ENCODE measurements around the gene TRIM75. TPM values are rescaled to one million over a fixed set of nuclear protein-coding genes. Genes with fewer than 3 reads are reported as not detected.
A peak's percentile ranks its signal among the peaks of the same experiment; 100 is the strongest.
"Not testable (repeated sequence)": the region's sequence is repeated elsewhere in the genome, so short reads cannot be mapped to it uniquely, and the experiment has no call there.

Gene TRIM75
- total and polyA plus RNA-seq, 7 experiments from 2014 or later: not detected

GRCh38 chr4:165073346-165073745 lies 19.7 kb downstream of the TRIM75 start:
- H3K4me1 ChIP-seq (ENCODE audit: control insufficient read depth in 2 of 2, insufficient read depth in 2 of 2, low read length in 2 of 2); H3K27me3 Mint-ChIP-seq; H3K27me3 ChIP-seq (ENCODE audit: control insufficient read depth in 2 of 2, insufficient read depth in 2 of 2, low read length in 2 of 2); intact Hi-C loops (cut with micrococcal nuclease); H3K4me3 ChIP-seq (ENCODE audit: low read length); H3K4me3 Mint-ChIP-seq; ATAC-seq; CTCF ChIA-PET; H3K27ac ChIP-seq (ENCODE audit: low read depth, low read length); H3K9me3 ChIP-seq (ENCODE audit: control insufficient read depth in 2 of 3, low read length in 3 of 3); H3K36me3 ChIP-seq (ENCODE audit: control insufficient read depth in 2 of 3, insufficient read depth in 3 of 3, low read length in 3 of 3); H3K9me3 Mint-ChIP-seq; DNase-seq; POLR2A ChIA-PET; H3K27ac Mint-ChIP-seq: not testable (repeated sequence)
- Mint-ChIP-seq H3K4me1 (peaks cover 0 to 16% (median 0%) of the 10 kb centered on the region in 7 donors), H3K36me3 (peaks cover 0 to 38% (median 20%) of the 10 kb centered on the region in 5 donors)

GRCh38 chr4:165077034-165077578 lies 23.4 kb downstream of the TRIM75 start:
- Histone ChIP-seq H3K4me1 (ENCODE audit: control insufficient read depth in 2 of 2, insufficient read depth in 2 of 2, low read length in 2 of 2) (no peaks in the 10 kb centered on the region), H3K27me3 (ENCODE audit: control insufficient read depth in 2 of 2, insufficient read depth in 2 of 2, low read length in 2 of 2) (no peaks in the 10 kb centered on the region), H3K36me3 (ENCODE audit: control insufficient read depth in 2 of 3, insufficient read depth in 3 of 3, low read length in 3 of 3) (peaks cover 0 to 7% (median 0%) of the 10 kb centered on the region in 3 experiments), H3K9me3 (ENCODE audit: control insufficient read depth in 2 of 3, low read length in 3 of 3) (no peaks in the 10 kb centered on the region), H3K27ac (ENCODE audit: low read depth, low read length) (no peak overlapping the region), H3K4me3 (ENCODE audit: low read length) (no peak overlapping the region)
- no peaks in the 10 kb centered on the region for H3K27me3 Mint-ChIP-seq
- no peak for ATAC-seq
- H3K4me3 Mint-ChIP-seq: no peak overlapping the region
- peaks cover 0 to 1% (median 0%) of the 10 kb centered on the region in 11 donors for H3K9me3 Mint-ChIP-seq
- intact Hi-C loops (cut with micrococcal nuclease): no loop called here
- ChIA-PET POLR2A (no interaction called here), CTCF (no interaction called here)
- peak overlapping the region in 1 of 9 donors; percentile 48 for H3K27ac Mint-ChIP-seq
- H3K36me3 Mint-ChIP-seq: peaks cover 3 to 47% (median 25%) of the 10 kb centered on the region in 5 donors
- no peak for DNase-seq
- peaks cover 0 to 11% (median 0%) of the 10 kb centered on the region in 7 donors for H3K4me1 Mint-ChIP-seq

- intact Hi-C loops (cut with micrococcal nuclease): no loop called here
- Mint-ChIP-seq H3K36me3 (peaks cover 3 to 53% (median 28%) of the 10 kb centered on the region in 5 donors), H3K4me3 (no peak overlapping the region), H3K27me3 (no peaks in the 10 kb centered on the region), H3K9me3 (peaks cover 0 to 1% (median 0%) of the 10 kb centered on the region in 11 donors), H3K4me1 (peaks cover 0 to 11% (median 0%) of the 10 kb centered on the region in 7 donors), H3K27ac (no peak overlapping the region)
- no peak for ATAC-seq
- H3K27ac ChIP-seq (ENCODE audit: low read depth, low read length): no peak overlapping the region
- H3K36me3 ChIP-seq (ENCODE audit: control insufficient read depth in 2 of 3, insufficient read depth in 3 of 3, low read length in 3 of 3): peaks cover 0 to 8% (median 0%) of the 10 kb centered on the region in 3 experiments
- H3K9me3 ChIP-seq (ENCODE audit: control insufficient read depth in 2 of 3, low read length in 3 of 3): no peaks in the 10 kb centered on the region
- no peak overlapping the region for H3K4me3 ChIP-seq (ENCODE audit: low read length)
- ChIA-PET POLR2A (no interaction called here), CTCF (no interaction called here)
- H3K4me1 ChIP-seq (ENCODE audit: control insufficient read depth in 2 of 2, insufficient read depth in 2 of 2, low read length in 2 of 2): no peaks in the 10 kb centered on the region
- H3K27me3 ChIP-seq (ENCODE audit: control insufficient read depth in 2 of 2, insufficient read depth in 2 of 2, low read length in 2 of 2): no peaks in the 10 kb centered on the region
- DNase-seq: no peak
Measured at GRCh38 chr4:165079476-165079875, 25.8 kb downstream of the TRIM75 start.

GRCh38 chr4:165084787-165085186 lies 31.1 kb downstream of the TRIM75 start:
- H3K27me3 Mint-ChIP-seq; intact Hi-C loops (cut with micrococcal nuclease); ATAC-seq; H3K4me3 Mint-ChIP-seq; H3K27ac Mint-ChIP-seq; H3K9me3 ChIP-seq (ENCODE audit: control insufficient read depth in 2 of 3, low read length in 3 of 3); H3K4me1 Mint-ChIP-seq; CTCF ChIA-PET; POLR2A ChIA-PET; H3K4me1 ChIP-seq (ENCODE audit: control insufficient read depth in 2 of 2, insufficient read depth in 2 of 2, low read length in 2 of 2); DNase-seq; H3K9me3 Mint-ChIP-seq; H3K27ac ChIP-seq (ENCODE audit: low read depth, low read length); H3K4me3 ChIP-seq (ENCODE audit: low read length); H3K27me3 ChIP-seq (ENCODE audit: control insufficient read depth in 2 of 2, insufficient read depth in 2 of 2, low read length in 2 of 2): not testable (repeated sequence)
- H3K36me3 Mint-ChIP-seq: peaks cover 7 to 50% (median 28%) of the 10 kb centered on the region in 5 donors
- peaks cover 5 to 33% (median 7%) of the 10 kb centered on the region in 3 experiments for H3K36me3 ChIP-seq (ENCODE audit: control insufficient read depth in 2 of 3, insufficient read depth in 3 of 3, low read length in 3 of 3)

- CTCF ChIA-PET: interaction anchor here (0.7 kb wide), 1 partner anchor 253 kb away, joined by 3 read pairs; no protein-coding TSS in a partner anchor
- H3K27ac Mint-ChIP-seq: peak overlapping the region in 1 of 9 donors; percentile 28
- no peaks in the 10 kb centered on the region for H3K27me3 ChIP-seq (ENCODE audit: control insufficient read depth in 2 of 2, insufficient read depth in 2 of 2, low read length in 2 of 2)
Measured at GRCh38 chr4:165085946-165086345, 32.3 kb downstream of the TRIM75 start.

GRCh38 chr4:165088366-165088765 lies 34.7 kb downstream of the TRIM75 start:
- POLR2A ChIA-PET: no interaction called here
- peaks cover 7 to 47% (median 28%) of the 10 kb centered on the region in 5 donors for H3K36me3 Mint-ChIP-seq
- no peak overlapping the region for H3K4me3 Mint-ChIP-seq
- Histone ChIP-seq H3K27me3 (ENCODE audit: control insufficient read depth in 2 of 2, insufficient read depth in 2 of 2, low read length in 2 of 2) (no peaks in the 10 kb centered on the region), H3K36me3 (ENCODE audit: control insufficient read depth in 2 of 3, insufficient read depth in 3 of 3, low read length in 3 of 3) (peaks cover 5 to 33% (median 7%) of the 10 kb centered on the region in 3 experiments), H3K27ac (ENCODE audit: low read depth, low read length) (no peak overlapping the region), H3K4me1 (ENCODE audit: control insufficient read depth in 2 of 2, insufficient read depth in 2 of 2, low read length in 2 of 2) (no peaks in the 10 kb centered on the region), H3K4me3 (ENCODE audit: low read length) (no peak overlapping the region), H3K9me3 (ENCODE audit: control insufficient read depth in 2 of 3, low read length in 3 of 3) (no peaks in the 10 kb centered on the region)
- CTCF ChIA-PET: no interaction called here
- peaks cover 0 to 2% (median 0%) of the 10 kb centered on the region in 11 donors for H3K9me3 Mint-ChIP-seq
- no peak overlapping the region for H3K27ac Mint-ChIP-seq
- no peak for DNase-seq
- ATAC-seq: no peak
- H3K4me1 Mint-ChIP-seq: no peaks in the 10 kb centered on the region
- H3K27me3 Mint-ChIP-seq: no peaks in the 10 kb centered on the region
- intact Hi-C loops (cut with micrococcal nuclease): no loop called here

More at GRCh38 chr4:165085946-165086345, 32.3 kb downstream of the TRIM75 start:
- Histone ChIP-seq H3K4me1 (ENCODE audit: control insufficient read depth in 2 of 2, insufficient read depth in 2 of 2, low read length in 2 of 2) (no peaks in the 10 kb centered on the region), H3K4me3 (ENCODE audit: low read length) (no peak overlapping the region), H3K9me3 (ENCODE audit: control insufficient read depth in 2 of 3, low read length in 3 of 3) (no peaks in the 10 kb centered on the region), H3K27ac (ENCODE audit: low read depth, low read length) (no peak overlapping the region), H3K36me3 (ENCODE audit: control insufficient read depth in 2 of 3, insufficient read depth in 3 of 3, low read length in 3 of 3) (peaks cover 5 to 33% (median 7%) of the 10 kb centered on the region in 3 experiments)
- Mint-ChIP-seq H3K9me3 (peaks cover 0 to 2% (median 0%) of the 10 kb centered on the region in 11 donors), H3K4me3 (no peak overlapping the region), H3K36me3 (peaks cover 7 to 47% (median 28%) of the 10 kb centered on the region in 5 donors), H3K27me3 (no peaks in the 10 kb centered on the region), H3K4me1 (no peaks in the 10 kb centered on the region)
- no peak for DNase-seq
- POLR2A ChIA-PET: no interaction called here
- intact Hi-C loops (cut with micrococcal nuclease): no loop called here
- no peak for ATAC-seq

GRCh38 chr4:165092187-165092586 lies 38.5 kb downstream of the TRIM75 start:
- peaks cover 0 to 22% (median 2%) of the 10 kb centered on the region in 3 experiments for H3K36me3 ChIP-seq (ENCODE audit: control insufficient read depth in 2 of 3, insufficient read depth in 3 of 3, low read length in 3 of 3)
- H3K27me3 ChIP-seq (ENCODE audit: control insufficient read depth in 2 of 2, insufficient read depth in 2 of 2, low read length in 2 of 2); H3K9me3 Mint-ChIP-seq; POLR2A ChIA-PET; H3K4me1 ChIP-seq (ENCODE audit: control insufficient read depth in 2 of 2, insufficient read depth in 2 of 2, low read length in 2 of 2); H3K9me3 ChIP-seq (ENCODE audit: control insufficient read depth in 2 of 3, low read length in 3 of 3); H3K27ac ChIP-seq (ENCODE audit: low read depth, low read length); H3K4me3 ChIP-seq (ENCODE audit: low read length); H3K27me3 Mint-ChIP-seq; H3K27ac Mint-ChIP-seq; DNase-seq; H3K4me1 Mint-ChIP-seq; H3K4me3 Mint-ChIP-seq; ATAC-seq: not testable (repeated sequence)
- CTCF ChIA-PET: interaction anchor here (0.6 kb wide), 1 partner anchor 116 kb away, joined by 3 read pairs; no protein-coding TSS in a partner anchor
- H3K36me3 Mint-ChIP-seq: peaks cover 2 to 28% (median 21%) of the 10 kb centered on the region in 5 donors
- intact Hi-C loops (cut with micrococcal nuclease): loop anchor here in 1 of 2 donors (10.0 kb wide), 1 partner anchor 1607 kb away; no protein-coding TSS in a partner anchor
